HG02885 (cell line): ENCODE results near the gene KRT72.

Experiments used
- ATAC-seq: cut with Tn5 transposase; IDR thresholded peaks from one replicate; pipeline ENCODE4 v1.9.1; 2021; ENCODE audit warnings: mild to moderate bottlenecking; ENCODE audit not compliant: unreplicated experiment, poor library complexity

KRT72 gene

DNA sequence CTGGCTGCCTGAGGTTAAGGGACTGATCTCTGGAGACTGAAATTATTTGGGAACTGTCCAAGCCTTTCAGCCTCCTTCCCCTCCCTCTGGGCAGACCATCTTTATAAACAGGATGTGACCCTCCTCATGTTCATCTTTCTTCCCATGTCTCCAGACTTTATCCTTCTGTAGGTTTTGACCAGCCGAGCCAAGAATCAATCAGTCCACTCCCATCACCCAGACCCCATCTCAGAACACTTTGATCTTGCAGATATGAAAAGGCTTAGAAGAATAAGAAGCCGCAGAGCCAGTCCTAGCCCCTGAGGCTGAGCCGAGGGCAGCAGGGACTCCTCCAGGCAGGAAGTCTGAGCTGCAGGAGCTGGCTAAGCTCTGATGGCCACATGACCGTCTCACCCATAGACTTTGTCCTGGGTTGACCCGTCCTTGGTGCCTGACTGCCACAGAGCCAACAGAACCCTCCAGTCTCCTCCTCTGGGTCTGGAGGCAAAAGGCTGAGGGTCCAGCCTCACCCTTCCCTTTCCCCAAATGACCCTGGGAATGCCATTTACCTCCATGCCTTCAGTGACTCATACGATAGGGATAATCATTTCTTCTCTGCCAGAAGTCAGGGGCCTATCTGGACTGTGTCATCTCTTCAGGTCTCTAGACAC is 49.9 kb downstream of the KRT72 start:
- no peak for ATAC-seq

- ATAC-seq: no peak
These were observed 55.1 kb downstream of the KRT72 start for GRCh38 chr12:52546126-52546525.

GRCh38 chr12:52543985-52544883 is 57.0 kb downstream of the KRT72 start:
- ATAC-seq: no peak

GRCh38 chr12:52542785-52543318 is 58.4 kb downstream of the KRT72 start:
- ATAC-seq: no peak

GRCh38 chr12:52542157-52542556 is 59.1 kb downstream of the KRT72 start:
- ATAC-seq: no peak

DNA sequence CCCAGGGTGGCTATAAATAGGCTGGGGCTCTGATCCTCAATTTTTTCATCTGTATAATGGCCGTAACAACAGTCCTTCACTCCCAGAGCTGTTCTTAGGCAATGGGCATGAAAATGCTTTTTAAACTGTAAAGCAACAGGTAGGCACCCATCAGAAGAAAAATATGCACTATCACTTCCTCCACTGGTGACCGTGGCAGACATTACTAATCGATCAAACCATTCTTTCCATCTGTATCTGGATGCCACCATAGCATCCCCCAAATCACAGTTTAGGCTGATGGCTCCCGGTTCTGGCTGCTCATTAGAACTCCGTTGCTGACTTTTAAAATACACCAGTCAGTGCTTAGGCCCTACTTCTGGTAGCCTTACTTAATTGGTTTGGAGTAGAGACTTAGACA is 59.6 kb downstream of the KRT72 start:
- ATAC-seq: no peak

DNA sequence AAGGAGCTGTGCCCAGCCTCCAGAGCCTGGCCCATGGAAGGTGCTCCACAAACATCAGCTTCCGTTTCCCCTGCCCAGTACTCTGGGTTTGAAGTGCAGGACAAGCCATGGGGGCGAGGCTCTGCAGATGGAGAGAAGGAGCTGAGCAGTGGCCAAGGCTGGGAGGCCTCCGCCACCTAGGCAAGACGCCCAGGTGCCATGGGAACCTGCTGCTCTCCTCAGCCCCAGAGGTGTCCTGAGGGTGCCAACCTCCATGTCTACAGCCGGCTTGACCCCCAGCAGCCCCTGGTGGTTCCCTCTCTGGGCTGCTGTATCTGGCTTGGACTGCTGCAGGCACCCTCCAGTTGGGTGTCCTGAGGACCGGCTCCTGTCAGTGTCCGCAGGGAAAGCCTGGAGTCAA is 60.7 kb downstream of the KRT72 start:
- ATAC-seq: no peak

- ATAC-seq: no peak
These were observed 61.5 kb downstream of the KRT72 start for GRCh38 chr12:52539821-52540173.

DNA sequence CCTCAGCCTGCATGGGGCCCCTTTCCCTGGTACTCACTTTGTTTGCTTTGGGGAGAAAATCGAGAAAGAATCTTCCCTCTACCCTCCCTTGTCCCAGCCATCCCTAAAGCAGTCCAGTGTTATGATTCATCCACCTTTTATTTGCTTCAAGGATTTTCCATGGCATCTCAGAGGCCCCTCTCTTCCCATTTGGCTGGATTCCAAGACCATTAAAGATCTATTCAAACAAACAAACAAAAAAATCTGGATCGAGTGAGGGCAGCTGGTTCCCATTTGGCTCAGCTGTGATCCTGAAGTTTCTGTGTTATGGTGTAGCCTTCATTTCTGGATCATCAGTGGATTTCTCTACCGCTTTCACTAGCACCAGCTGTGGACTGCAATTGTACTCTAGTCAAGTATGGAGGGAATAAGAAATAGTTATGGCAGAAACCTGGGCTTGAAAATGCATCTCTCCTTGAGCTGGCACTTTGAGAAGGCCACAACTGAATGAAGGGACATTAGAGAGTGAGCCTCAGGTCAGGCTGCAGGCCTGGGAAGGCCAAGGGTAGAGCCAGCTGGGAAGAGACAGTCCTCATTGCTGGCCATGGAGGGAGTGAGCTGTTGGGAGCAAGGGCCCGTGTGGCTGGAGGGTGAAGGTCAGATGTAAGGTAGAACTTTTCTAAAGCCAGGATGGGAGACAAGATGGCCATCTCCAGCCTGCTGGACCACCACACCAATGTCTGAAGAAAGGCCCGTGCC is 62.0 kb downstream of the KRT72 start:
- ATAC-seq: no peak

DNA sequence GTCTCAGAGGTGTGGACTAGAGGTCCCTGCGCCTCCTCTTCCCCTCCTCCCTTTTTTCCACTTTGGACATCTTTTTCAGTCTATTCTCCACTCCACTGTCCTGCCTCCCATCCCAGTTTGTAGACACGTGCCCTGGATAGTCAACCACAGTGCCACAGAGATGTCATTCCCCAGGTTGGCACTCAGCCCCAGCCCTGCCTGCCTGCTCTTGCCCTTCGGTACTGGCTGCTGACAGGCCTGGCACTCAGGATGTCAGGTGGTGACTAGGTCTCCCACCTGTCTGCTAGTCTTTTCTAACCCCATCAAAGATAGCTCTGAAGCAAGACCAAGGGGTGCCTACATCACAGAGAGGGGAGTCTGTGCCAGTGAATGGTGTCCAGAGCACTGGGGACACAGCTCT is 64.2 kb downstream of the KRT72 start:
- ATAC-seq: no peak
